ENCODE measurements around the gene KRTCAP2.

DNA sequence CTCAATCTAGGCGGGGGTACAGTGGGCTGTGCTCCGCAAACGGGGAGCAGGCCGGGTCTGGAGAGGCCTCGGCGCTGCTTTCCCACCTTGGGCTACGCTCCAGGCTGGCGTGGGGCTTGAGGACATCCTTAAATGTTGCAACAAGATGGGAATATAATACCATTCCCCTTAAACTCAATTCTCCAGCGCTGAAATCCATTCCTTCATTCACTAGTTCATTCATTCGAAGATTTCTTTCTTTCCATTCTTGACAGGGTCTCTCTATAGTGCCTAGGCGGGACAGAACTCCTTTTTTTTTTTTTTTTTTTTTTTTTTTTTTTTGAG, 32.5 kb downstream of the KRTCAP2 start:
- no peak for TF ChIP-seq CTCF (IDR thresholded peaks at IDR 0.05)
- no peak for TF ChIP-seq ZFX (IDR thresholded peaks at IDR 0.05; ENCODE audit: borderline replicate concordance)

All from 22Rv1 (cell line).